PC-3 (cell line): ENCODE results near the gene TIRAP. TPM values are rescaled to one million over a fixed set of nuclear protein-coding genes. Genes with fewer than 3 reads are reported as not detected.

Experiments used
- ATAC-seq: fragments of 200-7000 bp; cut with Tn5 transposase; 2 replicates; pipeline ENCODE4 v1.9.1; 2020; ENCODE audit warnings: mild to moderate bottlenecking, moderate library complexity
- BruUV-seq: library from RNA; stranded (reverse); fragments of 400-500 nt; replicated peaks from 2 replicates; lab custom pipeline; 2021; lab: Mats Ljungman, UMichigan
- CTCF ChIA-PET: fragments of 300-600 bp; sonication (Branson Sonifier 250); formaldehyde crosslinking; loops from one replicate; lab custom pipeline; 2022; ENCODE audit warnings: antibody characterized with exemption; lab: Charles Lee
- POLR2A ChIA-PET: fragments of 300-600 bp; sonication (Branson Sonifier 250); formaldehyde crosslinking; loops from one replicate; lab custom pipeline; 2022; ENCODE audit warnings: antibody characterized with exemption; ENCODE audit not compliant: unreplicated experiment; lab: Charles Lee
- DNase-seq: peaks from one replicate; pipeline ENCODE4 v3.0.0-alpha.2; 2015
- H2AFZ ChIP-seq: fragments of 300-600 bp; sonication (generic); 2 replicates; pipeline ENCODE4 v1.6.0; 2016; ENCODE audit warnings: antibody characterized with exemption, low read length
- H3F3A ChIP-seq: fragments of 300-600 bp; sonication (generic); one replicate; pipeline ENCODE4 v1.6.0; 2017; ENCODE audit warnings: antibody characterized with exemption, low read length, control low read depth, mild to moderate bottlenecking; ENCODE audit not compliant: unreplicated experiment
- H3K27ac ChIP-seq: fragments of 300-600 bp; sonication (generic); 2 replicates; pipeline ENCODE4 v1.5.1; 2016; ENCODE audit warnings: mild to moderate bottlenecking, low read length
- H3K27me3 ChIP-seq: fragments of 300-600 bp; sonication (generic); 2 replicates; pipeline ENCODE4 v1.6.1; 2016; ENCODE audit warnings: low read length, mixed read lengths
- H3K36me3 ChIP-seq: fragments of 300-600 bp; sonication (generic); 2 replicates; pipeline ENCODE4 v1.6.1; 2016; ENCODE audit warnings: low read depth, mixed run types, low read length, mixed read lengths
- H3K4me1 ChIP-seq: fragments of 300-600 bp; sonication (generic); 2 replicates; pipeline ENCODE4 v1.5.1; 2016; ENCODE audit warnings: low read length; ENCODE audit not compliant: insufficient read depth
- H3K4me2 ChIP-seq: fragments of 300-600 bp; sonication (generic); 2 replicates; pipeline ENCODE4 v1.6.0; 2016; ENCODE audit warnings: low read length
- H3K4me3 ChIP-seq: fragments of 300-600 bp; sonication (generic); 2 replicates; pipeline ENCODE4 v1.5.1; 2016; ENCODE audit warnings: mild to moderate bottlenecking, low read length, mixed read lengths
- H3K79me2 ChIP-seq: fragments of 300-600 bp; sonication (generic); 2 replicates; pipeline ENCODE4 v1.6.1; 2017; ENCODE audit warnings: low read length, mixed read lengths
- H3K9ac ChIP-seq: fragments of 300-600 bp; sonication (generic); 2 replicates; pipeline ENCODE4 v1.6.0; 2016; ENCODE audit warnings: mild to moderate bottlenecking, low read length
- H3K9me2 ChIP-seq: fragments of 300-600 bp; sonication (generic); replicated peaks from 2 replicates; pipeline ENCODE4 v1.6.1; 2016; ENCODE audit warnings: mixed run types, low read length, mixed read lengths
- H3K9me3 ChIP-seq: fragments of 300-600 bp; sonication (generic); 2 replicates; pipeline ENCODE4 v1.6.1; 2016; ENCODE audit warnings: low read length, mixed read lengths
- H4K20me1 ChIP-seq: fragments of 300-600 bp; sonication (generic); 2 replicates; pipeline ENCODE4 v1.6.1; 2016; ENCODE audit warnings: low read length, mixed read lengths
- CTCF ChIP-seq: fragments of 300-600 bp; sonication (generic); conservative IDR thresholded peaks from 2 replicates; pipeline ENCODE4 v1.5.1; 2017; ENCODE audit warnings: antibody characterized with exemption, low read depth, mild to moderate bottlenecking, low read length
- EZH2 ChIP-seq: fragments of 300-600 bp; sonication (generic); IDR thresholded peaks from one replicate; pipeline ENCODE4 v1.6.1; 2017; ENCODE audit warnings: antibody characterized with exemption, mild to moderate bottlenecking, low read length; ENCODE audit not compliant: unreplicated experiment
- EZH2phosphoT487 ChIP-seq: fragments of 300-600 bp; sonication (generic); IDR thresholded peaks from 2 replicates; pipeline ENCODE4 v1.6.1; 2018; ENCODE audit warnings: mild to moderate bottlenecking, antibody characterized with exemption, low read length, borderline replicate concordance
- intact Hi-C: fragments of 100-400 bp; cut with micrococcal nuclease; formaldehyde crosslinking; loops from 2 replicates; pipeline ENCODE4 v1.9.0; 2023
- total RNA-seq: library from RNA; depleted of rRNA; stranded (reverse); fragments of >200 nt; gene quantifications from 2 replicates; pipeline ENCODE4 v1.2.3, GENCODE V29; 2014

Gene TIRAP
- total RNA-seq, 1 experiment from 2014 or later, result 8.4 TPM

GRCh38 chr11:126329644-126330211 is 46.8 kb downstream of the TIRAP start:
- ChIA-PET CTCF (no interaction called here), POLR2A (no interaction called here)
- DNase-seq, result no peak
- Histone ChIP-seq H3K4me3 (no peak overlapping the region), H3K4me1 (peaks cover 25% of the 10 kb centered on the region), H3K27me3 (no peaks in the 10 kb centered on the region), H3K9me3 (no peaks in the 10 kb centered on the region), H4K20me1 (no peaks in the 10 kb centered on the region), H3K9ac (no peak overlapping the region), H3K4me2 (no peak overlapping the region), H3K9me2 (no peaks in the 10 kb centered on the region), H3K27ac (no peak overlapping the region), H2AFZ (no peak overlapping the region), H3F3A (no peaks in the 10 kb centered on the region), H3K36me3 (no peaks in the 10 kb centered on the region), H3K79me2 (no peaks in the 10 kb centered on the region)
- no peak for TF ChIP-seq EZH2
- TF ChIP-seq CTCF, result no peak
- no peak for TF ChIP-seq EZH2phosphoT487
- no peak for ATAC-seq
- intact Hi-C loops, result no loop called here
- no TSS peak for BruUV-seq

DNA sequence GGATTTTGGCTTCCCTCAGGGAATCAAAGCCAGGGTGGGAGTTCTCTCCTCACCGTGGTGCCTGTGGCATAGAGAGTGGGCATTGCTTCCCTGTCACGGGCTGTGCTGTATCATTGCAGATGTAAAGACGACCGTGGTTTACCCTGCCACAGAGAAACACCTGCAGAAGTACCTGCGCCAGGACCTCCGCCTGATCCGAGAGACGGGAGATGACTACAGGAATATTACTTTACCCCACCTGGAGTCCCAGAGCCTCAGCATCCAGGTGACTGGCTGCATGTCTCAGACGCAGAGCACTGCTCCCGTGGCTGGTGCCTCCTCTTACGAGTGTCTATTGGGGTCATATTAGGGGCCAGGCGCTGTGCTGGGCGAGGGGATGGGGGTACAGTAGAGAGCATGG is 48.4 kb downstream of the TIRAP start:
- H3K9ac ChIP-seq, result no peak overlapping the region
- H2AFZ ChIP-seq, result no peak overlapping the region
- peak overlapping the region; percentile 83; the same call in 1 of the 2 replicates for H3K27ac ChIP-seq
- H3K4me1 ChIP-seq, result peaks cover 28% of the 10 kb centered on the region
- no peak for TF ChIP-seq EZH2phosphoT487
- TF ChIP-seq EZH2, result no peak
- no peak for TF ChIP-seq CTCF
- H3K4me2 ChIP-seq, result no peak overlapping the region
- no TSS peak for BruUV-seq
- no peaks in the 10 kb centered on the region for H3K36me3 ChIP-seq
- no peaks in the 10 kb centered on the region for H3K9me2 ChIP-seq
- no peaks in the 10 kb centered on the region for H4K20me1 ChIP-seq
- ChIA-PET CTCF (no interaction called here), POLR2A (no interaction called here)
- no peaks in the 10 kb centered on the region for H3F3A ChIP-seq
- intact Hi-C loops, result no loop called here
- no peak overlapping the region for H3K4me3 ChIP-seq
- H3K9me3 ChIP-seq, result no peaks in the 10 kb centered on the region
- H3K27me3 ChIP-seq, result no peaks in the 10 kb centered on the region
- no peaks in the 10 kb centered on the region for H3K79me2 ChIP-seq
- DNase-seq, result no peak
- ATAC-seq, result no peak

GRCh38 chr11:126332221-126332711 is 49.4 kb downstream of the TIRAP start:
- ATAC-seq, result peak; percentile 96
- ChIA-PET POLR2A (interaction anchor here (0.6 kb wide), 3 partner anchors 23 to 1850 kb away, joined by 3 to 4 read pairs (median 4); partner anchors contain the start of gene ST3GAL4), CTCF (no interaction called here)
- Histone ChIP-seq H3F3A (no peaks in the 10 kb centered on the region), H3K9me3 (no peaks in the 10 kb centered on the region), H3K27me3 (no peaks in the 10 kb centered on the region), H3K4me2 (peak overlapping the region; percentile 58), H3K4me3 (no peak overlapping the region), H4K20me1 (no peaks in the 10 kb centered on the region), H3K9ac (peak overlapping the region; percentile 21; the same call in 1 of the 2 replicates), H2AFZ (no peak overlapping the region), H3K9me2 (no peaks in the 10 kb centered on the region), H3K4me1 (peaks cover 28% of the 10 kb centered on the region), H3K36me3 (no peaks in the 10 kb centered on the region), H3K79me2 (no peaks in the 10 kb centered on the region), H3K27ac (peak overlapping the region; percentile 83)
- DNase-seq, result peak; percentile 95
- intact Hi-C loops, result no loop called here
- TF ChIP-seq CTCF (no peak), EZH2 (no peak), EZH2phosphoT487 (no peak)
- BruUV-seq, result no TSS peak
